GM10266 (cell line): ENCODE data around the gene MARS1.

Experiments
- DNase-seq: peaks from one replicate; pipeline ENCODE4 v3.0.0; 2012; ENCODE audit errors: extremely low spot score
- TF ChIP-seq, protein P1 (sequence below): IDR thresholded peaks from 2 replicates; pipeline ENCODE4 v1.5.1; 2012; ENCODE audit warnings: mild to moderate bottlenecking, low read depth; ENCODE audit not compliant: control insufficient read depth, insufficient read depth; ENCODE audit errors: missing control alignments

The MARS1 gene

DNA sequence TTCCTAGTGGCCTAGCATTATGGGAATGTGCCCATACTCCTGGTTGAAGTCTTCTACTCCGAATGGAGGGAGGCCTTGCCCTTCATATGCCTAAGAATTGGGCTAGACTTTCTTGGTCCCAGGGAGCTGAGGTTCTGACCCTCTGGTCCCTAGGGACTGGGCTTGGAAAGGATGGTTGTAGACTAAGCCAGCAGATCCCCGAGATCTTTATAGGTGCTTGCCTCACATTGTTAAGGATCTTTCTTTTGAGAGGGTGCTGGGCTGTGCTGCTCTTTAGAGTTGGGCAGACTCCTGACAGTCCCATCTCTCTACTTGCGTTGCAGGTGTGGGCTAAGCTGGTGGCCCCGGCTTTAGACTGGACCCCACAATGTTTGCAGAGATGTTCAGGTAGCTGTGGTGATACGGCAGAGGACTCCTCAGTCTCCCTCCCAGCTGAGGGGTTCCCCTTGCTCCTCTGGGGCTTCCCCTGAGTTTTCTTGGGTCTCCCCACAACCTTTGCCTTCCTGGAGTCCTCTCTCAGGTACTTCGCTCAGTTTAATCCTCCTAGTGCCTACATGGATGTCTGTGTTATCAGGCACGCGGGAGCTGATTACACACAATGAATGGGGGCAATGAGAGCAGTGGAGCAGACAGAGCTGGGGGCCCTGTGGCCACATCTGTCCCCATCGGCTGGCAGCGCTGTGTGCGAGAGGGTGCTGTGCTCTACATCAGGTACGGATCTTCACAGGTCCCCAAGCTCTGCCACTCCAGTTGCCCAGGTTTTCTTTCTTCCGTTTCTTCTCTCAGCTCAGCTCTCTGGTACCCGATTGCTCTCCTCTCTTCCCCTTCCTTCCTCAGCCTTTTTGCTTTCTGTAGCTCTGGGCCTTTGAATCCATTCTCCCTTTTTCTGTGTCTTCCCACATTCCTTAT lies 36.1 kb downstream of the MARS1 start:
- DNase-seq, result no peak
- TF ChIP-seq, protein P1, sequence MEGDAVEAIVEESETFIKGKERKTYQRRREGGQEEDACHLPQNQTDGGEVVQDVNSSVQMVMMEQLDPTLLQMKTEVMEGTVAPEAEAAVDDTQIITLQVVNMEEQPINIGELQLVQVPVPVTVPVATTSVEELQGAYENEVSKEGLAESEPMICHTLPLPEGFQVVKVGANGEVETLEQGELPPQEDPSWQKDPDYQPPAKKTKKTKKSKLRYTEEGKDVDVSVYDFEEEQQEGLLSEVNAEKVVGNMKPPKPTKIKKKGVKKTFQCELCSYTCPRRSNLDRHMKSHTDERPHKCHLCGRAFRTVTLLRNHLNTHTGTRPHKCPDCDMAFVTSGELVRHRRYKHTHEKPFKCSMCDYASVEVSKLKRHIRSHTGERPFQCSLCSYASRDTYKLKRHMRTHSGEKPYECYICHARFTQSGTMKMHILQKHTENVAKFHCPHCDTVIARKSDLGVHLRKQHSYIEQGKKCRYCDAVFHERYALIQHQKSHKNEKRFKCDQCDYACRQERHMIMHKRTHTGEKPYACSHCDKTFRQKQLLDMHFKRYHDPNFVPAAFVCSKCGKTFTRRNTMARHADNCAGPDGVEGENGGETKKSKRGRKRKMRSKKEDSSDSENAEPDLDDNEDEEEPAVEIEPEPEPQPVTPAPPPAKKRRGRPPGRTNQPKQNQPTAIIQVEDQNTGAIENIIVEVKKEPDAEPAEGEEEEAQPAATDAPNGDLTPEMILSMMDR, result no peak

DNA sequence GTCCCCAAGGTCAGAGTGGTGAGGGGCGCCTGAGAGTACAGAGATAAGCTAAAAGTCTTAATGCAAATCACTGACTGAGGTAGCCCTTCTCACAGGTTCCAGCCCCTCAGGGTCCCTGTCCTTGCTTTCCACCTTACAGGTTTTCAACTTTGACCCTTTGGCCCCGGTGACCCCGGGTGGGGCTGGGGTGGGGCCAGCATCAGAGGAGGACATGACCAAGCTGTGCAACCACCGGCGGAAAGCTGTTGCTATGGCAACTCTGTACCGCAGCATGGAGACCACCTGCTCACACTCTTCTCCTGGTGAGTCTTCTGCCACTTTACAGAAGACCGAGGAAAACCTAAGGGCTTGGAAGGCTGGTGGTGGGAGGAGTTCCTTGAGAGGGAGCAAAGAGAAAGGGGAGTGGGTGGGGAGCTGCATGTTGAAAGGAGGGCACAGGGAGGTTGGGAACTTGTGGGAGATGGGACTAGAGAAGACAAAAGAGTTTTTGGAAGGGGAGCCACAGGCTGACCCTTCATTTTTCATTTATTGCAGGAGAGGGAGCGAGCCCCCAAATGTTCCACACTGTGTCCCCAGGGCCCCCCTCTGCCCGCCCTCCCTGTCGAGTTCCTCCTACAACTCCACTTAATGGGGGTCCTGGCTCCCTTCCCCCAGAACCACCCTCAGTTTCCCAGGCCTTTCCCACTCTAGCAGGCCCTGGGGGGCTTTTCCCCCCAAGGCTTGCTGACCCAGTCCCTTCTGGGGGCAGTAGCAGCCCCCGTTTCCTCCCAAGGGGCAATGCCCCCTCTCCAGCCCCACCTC lies 37.1 kb downstream of the MARS1 start:
- DNase-seq, result no peak
- TF ChIP-seq, protein P1, result no peak

DNA sequence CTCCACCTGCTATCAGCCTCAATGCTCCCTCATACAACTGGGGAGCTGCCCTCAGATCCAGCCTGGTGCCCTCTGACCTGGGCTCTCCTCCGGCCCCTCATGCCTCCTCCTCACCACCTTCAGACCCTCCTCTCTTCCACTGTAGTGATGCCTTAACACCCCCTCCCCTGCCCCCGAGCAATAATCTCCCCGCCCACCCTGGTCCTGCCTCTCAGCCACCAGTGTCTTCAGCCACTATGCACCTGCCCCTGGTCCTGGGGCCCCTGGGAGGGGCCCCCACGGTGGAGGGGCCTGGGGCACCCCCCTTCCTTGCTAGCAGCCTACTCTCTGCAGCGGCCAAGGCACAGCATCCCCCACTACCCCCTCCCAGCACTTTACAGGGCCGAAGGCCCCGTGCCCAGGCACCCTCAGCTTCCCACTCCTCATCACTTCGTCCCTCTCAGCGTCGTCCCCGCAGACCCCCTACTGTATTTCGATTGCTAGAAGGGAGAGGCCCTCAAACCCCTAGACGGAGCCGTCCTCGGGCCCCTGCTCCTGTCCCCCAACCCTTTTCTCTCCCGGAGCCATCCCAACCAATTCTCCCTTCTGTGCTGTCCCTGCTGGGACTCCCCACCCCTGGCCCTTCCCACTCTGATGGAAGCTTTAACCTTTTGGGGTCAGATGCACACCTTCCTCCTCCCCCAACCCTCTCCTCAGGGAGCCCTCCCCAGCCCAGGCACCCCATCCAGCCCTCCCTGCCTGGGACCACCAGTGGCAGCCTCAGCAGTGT lies 37.9 kb downstream of the MARS1 start:
- TF ChIP-seq, protein P1, result no peak
- DNase-seq, result no peak

DNA sequence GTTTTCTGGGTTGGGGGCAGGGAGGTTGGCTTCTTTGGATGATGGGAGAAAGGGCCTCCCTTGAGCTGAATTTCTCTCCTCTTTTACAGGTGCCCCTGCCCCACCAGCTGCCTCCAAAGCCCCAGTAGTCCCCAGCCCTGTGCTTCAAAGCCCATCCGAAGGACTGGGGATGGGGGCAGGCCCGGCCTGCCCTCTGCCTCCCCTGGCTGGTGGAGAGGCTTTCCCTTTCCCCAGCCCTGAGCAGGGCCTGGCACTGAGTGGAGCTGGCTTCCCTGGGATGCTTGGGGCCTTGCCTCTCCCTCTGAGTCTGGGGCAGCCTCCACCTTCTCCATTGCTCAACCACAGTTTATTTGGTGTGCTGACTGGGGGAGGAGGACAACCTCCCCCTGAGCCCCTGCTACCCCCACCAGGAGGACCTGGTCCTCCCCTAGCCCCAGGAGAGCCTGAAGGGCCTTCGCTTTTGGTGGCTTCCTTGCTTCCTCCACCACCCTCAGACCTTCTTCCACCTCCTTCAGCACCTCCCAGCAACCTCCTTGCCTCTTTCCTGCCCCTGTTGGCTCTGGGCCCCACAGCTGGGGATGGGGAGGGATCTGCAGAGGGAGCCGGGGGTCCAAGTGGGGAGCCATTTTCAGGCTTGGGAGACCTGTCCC lies 38.7 kb downstream of the MARS1 start:
- DNase-seq, result no peak
- TF ChIP-seq, protein P1, result no peak

DNA sequence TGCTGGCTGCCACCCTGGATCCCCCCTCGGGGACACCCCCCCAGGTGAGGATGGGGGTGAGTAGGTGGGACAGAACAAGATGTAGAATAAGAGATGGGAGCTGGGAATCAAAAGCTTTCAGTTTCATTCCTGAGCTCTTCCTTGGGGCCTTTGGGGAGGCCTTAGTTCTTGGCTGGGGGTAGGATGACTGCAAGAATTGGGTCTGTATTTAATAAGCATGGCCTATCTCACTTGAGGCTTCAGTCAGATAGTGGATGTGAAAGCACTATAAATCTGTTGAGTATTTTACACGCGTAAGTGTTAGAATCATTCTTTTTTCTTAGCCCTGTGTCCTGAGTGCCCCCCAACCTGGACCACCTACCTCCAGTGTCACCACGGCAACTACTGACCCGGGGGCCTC lies 39.3 kb downstream of the MARS1 start:
- TF ChIP-seq, protein P1, result no peak
- no peak for DNase-seq

DNA sequence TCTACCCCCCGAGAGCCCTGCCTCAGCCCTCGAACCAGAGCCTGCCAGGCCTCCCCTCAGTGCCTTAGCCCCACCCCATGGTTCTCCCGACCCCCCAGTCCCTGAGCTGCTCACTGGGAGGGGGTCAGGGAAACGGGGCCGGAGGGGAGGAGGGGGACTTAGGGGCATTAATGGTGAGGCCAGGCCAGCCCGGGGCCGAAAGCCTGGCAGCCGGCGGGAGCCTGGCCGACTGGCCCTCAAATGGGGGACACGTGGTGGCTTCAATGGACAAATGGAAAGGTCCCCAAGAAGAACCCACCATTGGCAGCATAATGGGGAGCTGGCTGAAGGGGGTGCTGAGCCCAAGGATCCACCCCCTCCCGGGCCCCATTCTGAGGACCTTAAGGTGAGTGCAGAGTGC lies 40.3 kb downstream of the MARS1 start:
- DNase-seq, result no peak

More for the DNA sequence above, 40.3 kb downstream of the MARS1 start:
- TF ChIP-seq, protein P1, result no peak
